AML-193 (cell line): Measurements from ENCODE around the gene FBLN2.
"Not testable (repeated sequence)": the region's sequence is repeated elsewhere in the genome, so short reads cannot be mapped to it uniquely, and the experiment has no call there.

Source experiments
- DNase-seq, 2 experiments: peaks; one replicate each; lab custom pipeline; 2025; lab: John Stamatoyannopoulos, UW

The FBLN2 gene

GRCh38 chr3:13513913-13514517, 34.9 kb upstream of the FBLN2 start:
- DNase-seq = no peak

GRCh38 chr3:13514639-13515435, 34.1 kb upstream of the FBLN2 start:
- DNase-seq = no peak

GRCh38 chr3:13515786-13516759, 32.9 kb upstream of the FBLN2 start:
- DNase-seq = no peak

- no peak for DNase-seq
Measured at GRCh38 chr3:13516760-13517135, 32.2 kb upstream of the FBLN2 start.

GRCh38 chr3:13517253-13517977, 31.5 kb upstream of the FBLN2 start:
- DNase-seq = no peak

- DNase-seq = no peak
Measured at GRCh38 chr3:13518516-13518953, 30.4 kb upstream of the FBLN2 start.

- DNase-seq = no peak
Measured at GRCh38 chr3:13519006-13519791, 29.7 kb upstream of the FBLN2 start.

GRCh38 chr3:13520326-13520880, 28.5 kb upstream of the FBLN2 start:
- DNase-seq = no peak

GRCh38 chr3:13521309-13521708, 27.6 kb upstream of the FBLN2 start:
- DNase-seq = no peak

GRCh38 chr3:13521749-13522148, 27.2 kb upstream of the FBLN2 start:
- DNase-seq = not testable (repeated sequence)

GRCh38 chr3:13522236-13522635, 26.7 kb upstream of the FBLN2 start:
- DNase-seq = no peak

- no peak for DNase-seq
Measured at GRCh38 chr3:13524979-13525669, 23.8 kb upstream of the FBLN2 start.

GRCh38 chr3:13525827-13526625, 22.9 kb upstream of the FBLN2 start:
- no peak for DNase-seq

- no peak for DNase-seq
Measured at GRCh38 chr3:13526626-13526949, 22.3 kb upstream of the FBLN2 start.

- no peak for DNase-seq
Measured at GRCh38 chr3:13528217-13528867, 20.6 kb upstream of the FBLN2 start.

- no peak for DNase-seq
Measured at GRCh38 chr3:13529196-13530112, 19.5 kb upstream of the FBLN2 start.

GRCh38 chr3:13530241-13531009, 18.5 kb upstream of the FBLN2 start:
- DNase-seq = no peak
